GM19238 (cell line): ENCODE data around the gene TPST2.
"Not testable (repeated sequence)": the region's sequence is repeated elsewhere in the genome, so short reads cannot be mapped to it uniquely, and the experiment has no call there.

ENCODE experiments used
- DNase-seq: peaks from one replicate; pipeline ENCODE4 v3.0.0; 2011; ENCODE audit warnings: low spot score; ENCODE audit not compliant: insufficient read length

TPST2 gene

DNA sequence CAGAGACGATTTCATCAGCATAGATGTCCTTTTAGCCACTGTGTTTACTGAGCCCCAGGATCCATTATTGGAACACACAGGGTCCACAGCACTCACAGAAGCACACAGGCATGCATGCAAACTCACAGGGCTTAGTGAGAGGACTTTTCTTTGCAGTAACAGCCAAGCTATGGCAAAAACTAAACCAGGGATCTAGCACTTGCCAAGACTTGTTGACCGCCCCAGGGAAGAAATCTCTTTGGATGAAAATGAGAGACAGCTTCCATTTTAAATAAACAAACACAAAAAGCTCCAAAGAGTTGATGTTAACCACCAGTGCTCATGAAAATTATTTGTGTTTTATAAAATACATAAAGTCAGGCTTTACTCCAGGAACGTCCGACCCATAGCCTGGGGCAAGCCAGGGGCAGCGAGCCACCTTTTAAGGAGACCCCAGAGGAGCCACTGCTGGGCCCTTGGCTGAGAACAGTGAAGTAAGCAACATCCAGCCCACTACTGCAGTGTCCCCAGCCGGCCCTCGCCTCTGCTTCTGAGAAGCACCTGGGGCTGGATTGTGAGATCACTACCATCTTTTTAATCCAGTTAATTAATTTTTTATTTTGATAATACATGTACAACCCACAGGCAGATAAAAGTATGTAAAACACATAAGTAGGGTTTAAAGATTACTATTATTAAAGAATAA is 55.6 kb downstream of the TPST2 start:
- no peak for DNase-seq

DNA sequence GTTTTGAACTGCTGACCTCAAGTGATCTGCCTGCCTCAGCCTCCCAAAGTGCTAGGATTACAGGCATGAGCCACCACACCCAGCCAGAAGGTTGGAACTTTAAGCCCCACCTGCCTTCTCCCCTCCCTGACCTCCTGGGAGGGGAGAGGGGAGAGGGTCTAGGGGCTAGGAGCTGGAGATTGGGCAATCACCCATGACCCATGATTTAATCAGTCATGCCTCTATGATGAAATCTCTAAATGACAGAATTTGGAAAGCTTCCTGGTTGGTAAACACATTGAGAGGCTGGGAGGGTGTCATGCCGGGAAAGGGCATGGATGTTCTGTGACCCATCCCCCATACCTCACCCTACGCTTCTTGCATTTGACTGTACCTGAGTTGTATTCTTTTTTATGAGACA is 60.6 kb downstream of the TPST2 start:
- no peak for DNase-seq

DNA sequence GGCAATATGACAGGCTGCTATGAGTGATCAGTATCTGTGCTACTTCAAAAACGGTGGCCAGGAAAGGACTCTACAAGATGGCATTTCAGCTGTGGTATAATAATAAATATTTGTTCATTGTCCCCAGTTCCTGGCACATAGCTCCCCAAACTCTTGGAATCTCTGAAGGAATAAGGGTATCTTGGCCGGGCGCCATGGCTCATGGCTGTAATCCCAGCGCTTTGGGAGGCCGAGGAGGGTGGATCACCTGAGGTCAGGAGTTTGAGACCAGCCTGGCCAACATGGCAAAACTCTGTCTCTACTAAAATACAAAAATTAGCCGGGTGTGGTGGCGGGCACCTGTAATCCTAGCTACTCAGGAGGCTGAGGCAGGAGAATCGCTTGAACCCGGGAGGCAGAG is 61.4 kb downstream of the TPST2 start:
- DNase-seq = not testable (repeated sequence)

DNA sequence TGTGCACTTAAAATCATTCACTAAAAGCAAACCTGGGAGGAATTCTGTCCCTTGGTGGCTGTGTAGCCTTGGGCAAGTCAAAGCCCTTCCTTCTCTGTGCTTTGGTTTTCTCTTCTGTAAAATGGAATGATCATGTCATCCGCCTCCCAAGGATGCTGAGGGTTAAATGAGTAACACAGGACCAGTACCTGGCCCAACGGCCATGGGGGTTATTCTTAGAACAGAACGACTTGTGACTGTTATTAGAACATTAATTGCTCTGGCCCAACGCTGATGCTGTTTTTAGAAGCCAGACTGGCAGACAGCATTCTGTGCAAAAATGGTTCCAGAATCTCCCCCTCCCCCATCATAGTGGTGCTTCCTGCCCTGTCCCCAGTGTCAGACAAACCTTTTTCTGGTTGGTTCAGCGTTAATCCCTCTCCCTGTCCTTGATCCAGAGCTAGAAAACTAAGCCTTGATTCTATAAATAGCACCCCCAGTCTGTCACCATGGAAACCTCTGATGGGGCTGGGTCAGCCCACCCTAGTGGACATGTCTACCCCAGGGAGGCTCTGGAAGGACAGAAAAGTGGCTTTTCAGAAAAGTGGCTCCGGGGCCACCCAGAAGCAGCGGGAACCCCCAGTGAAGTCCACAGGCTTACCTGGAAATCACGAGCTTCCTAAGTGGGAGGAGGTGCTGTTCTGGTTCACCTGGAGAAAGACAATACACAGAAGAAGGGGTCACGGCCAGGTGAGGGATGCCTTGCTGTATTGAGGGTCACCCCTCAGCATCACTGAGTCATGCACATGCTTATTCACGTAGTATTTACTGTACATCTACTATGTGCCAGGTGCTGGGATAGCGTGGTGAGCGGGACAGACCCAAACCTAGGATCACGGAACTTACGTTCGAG is 62.1 kb downstream of the TPST2 start:
- no peak for DNase-seq

DNA sequence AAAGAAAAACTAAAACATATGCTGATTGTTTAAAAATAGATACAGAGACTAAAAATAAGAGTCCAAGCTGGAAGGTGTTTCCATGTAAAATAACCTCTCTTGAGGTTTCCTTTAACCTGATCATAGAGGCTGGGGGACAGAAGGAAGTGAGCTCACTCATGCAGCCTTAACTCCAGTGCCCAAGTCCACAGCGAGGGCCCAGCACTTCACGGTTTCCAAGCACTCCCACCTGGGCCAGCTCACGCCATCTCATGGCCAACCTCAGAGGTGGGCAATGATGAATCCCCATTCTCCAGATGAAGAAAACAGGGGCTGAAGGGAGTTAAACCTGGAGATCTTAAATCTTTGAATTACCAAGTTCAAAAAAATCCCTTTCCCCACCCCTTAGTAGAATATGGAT is 62.8 kb downstream of the TPST2 start:
- DNase-seq = no peak

DNA sequence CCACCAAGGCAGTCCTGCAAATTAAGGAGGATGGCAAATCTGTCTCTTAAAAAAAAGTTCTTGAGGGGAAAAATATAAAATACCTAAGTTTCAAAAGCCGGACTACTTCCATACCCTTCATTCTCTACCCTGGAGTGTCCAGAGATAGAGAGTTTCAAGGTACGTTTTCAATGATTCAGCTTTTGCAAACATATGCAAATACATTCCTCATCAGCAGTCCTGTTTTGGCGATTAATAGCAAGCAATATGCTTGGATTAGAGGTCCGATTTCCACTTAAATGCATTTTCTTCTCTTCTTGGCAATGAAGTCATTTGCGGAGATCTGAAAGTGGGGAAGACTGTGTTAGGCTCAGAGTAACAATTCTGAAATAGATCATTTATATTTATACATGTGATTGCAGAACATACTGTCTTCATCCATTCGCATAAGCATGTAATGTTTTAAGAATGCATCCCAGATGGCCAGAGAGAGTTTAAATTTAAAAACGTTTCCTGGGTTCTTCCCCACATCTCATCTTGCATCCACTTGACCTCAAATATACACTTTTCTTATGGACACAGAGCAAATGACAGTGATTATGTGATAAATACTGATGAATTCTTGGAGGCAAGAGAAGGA is 63.9 kb downstream of the TPST2 start:
- DNase-seq = no peak

DNA sequence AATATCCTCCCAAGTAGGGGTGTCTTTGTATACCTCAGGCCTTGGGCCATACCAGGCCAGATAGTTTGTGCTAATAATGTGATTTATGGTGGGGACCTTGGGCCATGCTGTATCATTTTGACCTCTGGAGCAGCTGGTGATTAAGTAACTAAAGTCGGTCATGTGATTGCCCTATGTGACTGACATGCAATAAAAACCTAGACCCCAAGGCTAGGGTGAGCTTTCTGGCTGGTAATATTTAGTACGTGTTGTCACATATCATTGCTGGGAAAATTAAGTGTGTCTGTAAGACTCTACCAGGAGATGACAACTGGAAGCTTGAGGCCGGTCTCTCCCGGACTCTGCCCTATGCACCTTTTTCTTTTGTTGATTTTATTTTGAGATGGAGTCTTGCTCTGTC is 65.1 kb downstream of the TPST2 start:
- no peak for DNase-seq

DNA sequence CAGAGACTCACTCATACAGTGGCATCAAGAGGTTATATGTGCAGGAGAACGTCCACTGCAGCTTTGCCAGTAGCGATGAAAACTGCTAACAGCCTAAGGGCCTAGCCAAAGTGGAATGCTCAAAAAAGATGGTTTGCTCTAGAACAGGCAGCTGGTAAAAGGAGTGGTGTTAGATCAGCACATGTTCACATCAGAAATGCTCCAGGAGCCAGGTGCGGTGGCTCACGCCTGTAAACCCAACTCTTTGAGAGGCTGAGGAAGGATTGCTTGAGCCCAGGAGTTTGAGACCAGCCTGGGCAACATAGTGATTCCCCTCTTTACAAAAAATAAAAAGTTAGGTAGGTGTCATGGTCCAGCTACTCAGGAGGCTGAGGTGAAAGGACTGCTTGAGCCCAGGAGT is 67.3 kb downstream of the TPST2 start:
- DNase-seq = no peak

DNA sequence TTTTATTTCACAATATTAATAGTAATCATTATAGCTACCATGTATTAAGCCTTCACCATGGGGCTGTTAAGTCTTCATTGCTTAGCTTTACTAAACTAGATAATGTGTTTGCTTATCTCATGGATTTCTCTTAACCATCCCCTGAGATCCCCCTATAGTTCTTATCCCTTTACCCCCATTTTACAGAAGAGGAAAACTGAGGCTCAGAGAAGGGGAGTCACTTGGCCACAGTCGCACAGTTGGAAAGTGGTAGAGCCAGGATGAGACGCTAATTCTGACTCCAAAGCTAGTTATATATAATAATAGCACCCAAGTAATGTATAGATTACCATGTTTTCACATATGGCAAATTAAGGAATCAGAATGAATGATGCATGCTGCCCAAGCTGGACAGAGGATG is 67.9 kb downstream of the TPST2 start:
- DNase-seq = no peak

DNA sequence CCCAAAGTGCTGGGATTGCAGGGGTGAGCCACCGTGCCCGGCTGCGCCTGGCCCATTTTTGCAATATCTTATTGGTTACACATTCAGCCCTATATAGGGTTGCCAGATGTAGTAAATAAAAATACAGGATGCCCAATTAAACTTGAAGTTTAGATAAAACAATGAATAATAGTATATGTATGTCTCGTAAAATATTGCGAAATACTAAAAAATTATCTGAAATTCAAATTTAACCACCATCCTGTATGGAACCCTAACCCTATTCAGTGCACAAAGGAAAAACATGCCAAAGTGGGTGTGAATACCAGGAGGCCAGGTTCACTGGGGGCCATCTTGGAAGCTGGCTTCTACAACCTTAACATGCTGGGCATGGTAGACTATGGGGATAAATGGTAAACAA is 72.5 kb downstream of the TPST2 start:
- DNase-seq = no peak

DNA sequence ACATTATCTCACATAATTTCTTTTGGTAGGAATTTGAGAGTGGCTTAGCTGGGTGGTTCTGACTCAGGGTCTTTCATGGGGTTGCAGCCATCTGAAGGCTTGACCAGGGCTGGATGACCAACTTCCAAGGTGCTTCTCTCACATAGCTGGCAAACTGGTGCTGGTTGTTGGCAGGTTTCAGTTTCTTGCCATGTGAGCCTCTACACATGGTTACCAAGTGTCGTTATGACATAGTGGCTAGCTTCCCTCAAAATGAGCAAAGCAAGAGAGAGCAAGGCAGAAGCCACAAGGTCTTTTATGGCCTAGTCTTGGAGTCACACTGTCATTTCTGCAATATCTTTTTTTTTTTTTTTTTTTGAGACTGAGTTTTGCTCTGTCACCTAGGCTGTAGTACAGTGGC is 73.4 kb downstream of the TPST2 start:
- no peak for DNase-seq

DNA sequence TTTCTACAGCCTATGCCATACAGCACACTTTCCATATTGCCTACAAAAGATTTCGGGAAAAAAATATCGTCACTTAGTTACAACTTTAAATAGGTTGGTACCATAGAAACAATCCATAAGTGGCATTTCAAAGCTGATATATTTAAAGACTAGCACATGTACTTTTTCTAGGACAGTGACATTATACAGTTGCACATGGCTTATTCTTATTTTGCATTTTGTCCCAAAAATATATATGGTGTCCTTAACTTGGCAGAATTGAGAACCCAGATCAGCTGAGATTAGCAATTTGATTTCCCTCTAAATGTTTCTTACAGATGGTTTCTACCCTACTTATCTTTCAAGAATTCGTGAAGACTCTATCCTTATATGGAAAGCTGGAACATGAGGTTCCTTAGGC is 74.0 kb downstream of the TPST2 start:
- no peak for DNase-seq

DNA sequence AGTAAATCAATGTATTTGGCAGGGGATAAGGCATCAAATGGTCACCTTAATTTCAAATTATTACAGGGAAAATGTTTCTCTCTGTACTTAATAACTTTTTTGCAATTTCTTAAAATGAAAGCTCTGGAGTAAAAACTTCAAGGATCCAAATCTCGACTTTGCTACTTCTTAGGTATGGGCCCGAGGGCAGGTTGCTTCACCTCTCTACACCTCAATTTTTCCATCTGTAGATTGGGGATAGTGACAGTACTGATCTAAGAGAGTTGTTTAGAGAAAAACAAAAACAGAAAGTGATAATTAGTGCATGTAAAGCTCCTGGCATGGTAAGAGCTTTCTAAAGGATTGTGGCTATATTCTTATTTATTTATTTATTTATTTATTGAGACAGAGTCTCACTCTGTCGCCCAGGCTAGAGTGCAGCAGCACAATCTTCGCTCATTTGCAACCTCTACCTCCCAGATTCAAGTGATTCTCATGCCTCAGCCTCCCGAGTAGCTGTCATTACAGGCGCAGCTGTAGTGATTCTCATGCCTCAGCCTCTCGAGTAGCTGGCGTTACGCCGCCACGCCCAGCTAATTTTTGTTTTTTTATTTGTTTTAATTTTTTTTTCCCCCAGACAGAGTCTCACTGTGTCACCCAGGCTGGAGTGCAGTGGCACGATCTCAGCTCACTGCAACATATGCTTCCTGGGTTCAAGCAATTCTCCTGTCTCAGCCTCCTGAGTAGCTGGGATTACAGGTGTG is 75.3 kb downstream of the TPST2 start:
- no peak for DNase-seq

DNA sequence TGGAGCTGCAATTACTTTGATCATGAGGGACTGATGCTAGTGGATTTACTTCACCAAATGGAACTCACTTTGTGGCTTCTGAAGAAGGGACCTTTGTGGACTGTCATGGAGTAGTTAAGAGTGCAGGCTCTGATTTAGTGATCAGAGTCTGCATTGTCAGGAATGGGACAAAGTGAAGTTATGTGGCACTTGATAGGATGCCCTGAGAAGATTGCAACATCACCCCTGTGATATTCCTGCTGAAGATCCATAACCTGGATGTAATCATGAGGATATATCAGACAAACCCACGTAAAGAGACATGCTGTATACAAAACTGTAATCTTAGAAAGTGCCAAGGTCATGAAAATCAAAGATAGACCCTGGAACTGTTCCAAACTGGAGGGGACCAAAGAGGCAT is 76.1 kb downstream of the TPST2 start:
- DNase-seq = no peak

DNA sequence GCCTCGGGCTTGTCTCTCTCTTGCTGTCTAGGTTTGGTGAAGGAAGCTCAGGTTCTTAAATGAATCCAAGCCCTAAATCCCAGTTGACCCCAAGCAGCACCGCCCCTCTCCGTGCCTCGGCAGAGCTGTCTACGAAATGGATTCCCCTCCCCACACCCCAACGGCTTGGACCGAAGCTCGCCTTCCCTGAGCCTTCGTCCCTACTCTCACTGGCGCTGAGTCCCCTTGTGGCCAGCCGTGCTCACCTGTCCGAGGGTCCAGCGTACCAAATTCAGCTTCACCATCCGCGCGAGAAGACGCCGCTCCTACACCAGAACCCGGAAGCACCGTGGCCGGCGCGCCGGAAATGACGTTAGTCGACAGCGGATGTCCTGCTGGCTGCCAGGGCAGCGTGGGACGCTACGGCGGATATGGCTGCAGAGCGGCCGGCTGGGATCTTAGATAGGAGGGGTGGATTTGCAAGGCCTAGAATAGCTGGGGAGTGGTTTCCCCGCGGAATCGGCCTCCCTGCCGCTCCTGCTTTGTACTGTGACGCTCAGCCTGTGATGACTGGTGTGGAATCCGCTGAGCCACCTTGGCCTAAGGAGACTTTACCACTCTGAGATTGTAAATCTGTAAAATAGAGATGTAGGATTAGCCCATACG is 77.7 kb downstream of the TPST2 start, which contains the start of gene TFIP11:
TFIP11 (minus strand) TSS at position 325 of the 645 bp plus-strand sequence. CDS start 2,201 bp downstream, outside the sequence.
- peak; percentile 95 for DNase-seq

DNA sequence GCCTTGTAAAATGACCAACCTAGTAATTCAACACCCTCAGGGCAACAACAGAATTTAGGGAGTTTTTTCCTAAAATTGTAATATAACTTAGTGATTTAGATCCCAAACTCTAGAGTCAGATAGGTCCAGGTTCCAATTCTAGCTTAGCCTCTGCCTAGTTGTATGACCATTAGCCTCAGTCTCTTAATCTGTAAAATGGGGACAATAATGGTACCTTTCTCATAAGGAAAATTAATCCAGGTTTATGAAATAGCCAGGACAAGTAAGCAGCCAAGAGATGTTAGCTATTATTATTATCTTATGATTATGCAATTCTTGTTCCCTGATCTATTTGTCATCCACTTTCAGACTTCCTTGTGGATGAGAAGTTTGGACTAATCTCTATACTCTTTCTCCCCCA is 81.8 kb downstream of the TPST2 start:
- no peak for DNase-seq

DNA sequence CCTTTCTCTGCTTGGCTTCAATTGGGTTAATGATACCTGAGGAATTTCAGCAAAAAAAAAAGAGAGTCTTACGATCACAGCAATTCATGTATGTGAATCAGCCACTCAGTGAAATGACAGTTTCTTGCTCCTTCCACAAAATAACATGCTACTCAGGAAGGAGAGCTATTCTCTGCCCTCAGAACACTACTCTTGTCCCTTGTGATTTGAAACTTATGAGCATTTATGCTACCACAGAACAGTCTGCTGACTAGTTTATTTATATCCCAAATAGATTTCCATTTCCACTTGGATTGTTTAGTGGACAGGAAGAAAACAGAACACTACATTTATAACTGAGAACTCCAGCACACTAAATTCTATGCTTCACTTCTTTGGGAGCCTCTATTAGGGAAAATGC is 86.2 kb downstream of the TPST2 start:
- DNase-seq = no peak

DNA sequence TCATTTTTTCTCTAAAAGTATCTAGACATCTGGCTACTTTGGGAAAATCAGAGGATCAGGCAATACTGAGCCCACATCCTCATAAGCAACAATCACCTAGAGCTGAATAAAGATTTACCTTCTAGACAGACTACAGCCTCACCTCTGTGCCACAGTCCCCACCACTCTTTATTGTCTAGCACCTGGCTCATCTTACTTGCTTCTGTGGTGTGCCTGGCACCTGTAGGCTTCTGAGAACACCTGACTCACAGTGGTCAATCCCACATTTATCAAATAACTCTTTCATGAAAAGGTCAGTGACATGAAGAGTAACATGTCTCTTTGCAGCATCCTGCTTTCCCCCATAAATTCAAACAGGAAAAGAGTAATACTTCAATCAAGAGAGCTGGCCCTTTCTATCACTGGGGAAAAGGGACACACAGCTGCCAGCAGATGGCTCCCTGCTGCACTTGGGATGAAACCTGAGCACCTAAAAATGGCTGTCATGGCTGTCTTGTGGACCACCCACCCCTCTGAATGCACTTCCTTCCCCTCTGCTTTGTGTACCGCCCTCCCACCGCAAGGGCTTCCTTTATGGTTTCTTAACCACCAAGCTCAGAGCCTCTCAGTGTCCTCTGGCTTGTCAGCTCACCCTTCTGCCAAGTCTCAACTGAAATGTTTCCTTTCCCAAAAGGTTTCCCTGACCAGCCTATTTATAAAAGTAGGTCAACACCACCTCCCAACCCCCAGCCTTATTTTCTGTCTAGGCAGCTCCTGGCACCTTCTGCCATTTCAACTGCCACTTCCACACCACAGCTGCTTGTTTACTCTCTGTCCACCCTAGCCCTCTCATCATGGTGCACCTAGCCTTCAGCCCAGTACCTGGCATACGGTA is 87.0 kb downstream of the TPST2 start:
- DNase-seq = peak; percentile 48

DNA sequence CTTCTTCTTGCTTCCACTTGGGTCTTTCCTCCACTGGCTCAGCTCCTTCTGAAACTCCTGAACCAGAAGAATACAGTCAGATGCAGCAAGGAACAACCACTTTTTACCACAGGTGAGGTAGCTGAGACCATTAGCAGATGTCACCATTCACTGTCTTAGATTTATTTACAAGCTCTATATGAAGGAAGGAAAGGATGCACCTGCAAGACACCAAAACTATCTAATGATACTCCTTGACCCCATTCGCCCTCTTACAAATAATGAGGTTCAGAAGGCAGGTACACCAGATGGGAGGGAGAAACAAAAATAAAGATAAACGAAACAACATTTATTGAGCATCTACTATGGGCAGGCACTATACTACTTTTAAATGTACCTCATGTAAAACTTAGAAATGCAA is 87.9 kb downstream of the TPST2 start:
- DNase-seq = no peak

DNA sequence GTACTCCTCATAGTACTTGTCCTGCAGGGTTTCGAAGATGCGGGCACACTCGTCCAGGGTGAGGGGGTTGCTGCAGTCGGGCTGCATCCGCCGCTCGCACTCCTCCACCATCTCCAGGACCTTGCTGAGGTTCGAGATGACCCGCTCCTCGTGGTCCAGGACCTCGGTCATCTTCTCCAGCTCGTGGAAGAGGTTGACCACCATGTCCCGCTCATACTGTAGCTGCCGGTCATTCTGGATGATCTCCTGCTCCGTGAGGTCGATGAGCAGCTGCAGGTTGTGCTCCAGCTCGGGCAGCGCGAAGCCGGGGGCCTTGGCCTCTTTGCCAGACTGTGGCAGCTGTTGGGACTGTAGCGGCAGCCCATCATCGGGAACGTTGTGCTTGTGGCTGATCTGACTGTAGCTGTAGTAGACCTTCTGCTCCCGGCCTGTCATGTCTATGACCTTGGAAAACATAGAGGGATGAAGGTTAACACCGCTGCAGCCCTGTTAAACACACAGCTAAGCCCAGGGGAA is 90.7 kb downstream of the TPST2 start:
- no peak for DNase-seq
